Neural cell (in vitro differentiated cells): ENCODE measurements around the gene CAPN14. TPM values are rescaled to one million over a fixed set of nuclear protein-coding genes. Genes with fewer than 3 reads are reported as not detected.

Experiments used
- H2AFZ ChIP-seq: fragments of 200-600, 300-800 bp; sonication (generic), shearing (Covaris generic); 2 replicates; pipeline ENCODE4 v1.6.0; 2014; ENCODE audit warnings: low read depth, mild to moderate bottlenecking, antibody characterized with exemption, low read length, moderate library complexity
- H3F3A ChIP-seq: fragments of 200-600 bp; shearing (Covaris generic); 2 replicates; pipeline ENCODE4 v1.6.1; 2016; ENCODE audit warnings: mild to moderate bottlenecking, moderate library complexity, mixed read lengths, antibody characterized with exemption, low read length; ENCODE audit not compliant: insufficient read depth, poor library complexity, severe bottlenecking
- H3K27ac ChIP-seq: fragments of 200-600, 300-800 bp; sonication (generic), shearing (Covaris generic); 2 replicates; pipeline ENCODE4 v1.5.1; 2014; ENCODE audit warnings: mild to moderate bottlenecking, low read length, moderate library complexity
- H3K27me3 ChIP-seq: fragments of 300-800, 200-600 bp; sonication (generic), shearing (Covaris generic); 2 replicates; pipeline ENCODE4 v1.6.0; 2014; ENCODE audit warnings: mild to moderate bottlenecking, low read depth, low read length, moderate library complexity; ENCODE audit not compliant: insufficient read depth
- H3K36me3 ChIP-seq: fragments of 300-800, 200-600 bp; sonication (generic), shearing (Covaris generic); 2 replicates; pipeline ENCODE4 v1.5.1; 2014; ENCODE audit warnings: mild to moderate bottlenecking, antibody characterized with exemption, low read length, moderate library complexity; ENCODE audit not compliant: insufficient read depth
- H3K4me2 ChIP-seq: fragments of 300-800, 200-600 bp; sonication (generic), shearing (Covaris generic); 2 replicates; pipeline ENCODE4 v1.6.0; 2014; ENCODE audit warnings: mild to moderate bottlenecking, low read length
- H3K4me3 ChIP-seq: fragments of 300-800, 200-600 bp; sonication (generic), shearing (Covaris generic); 2 replicates; pipeline ENCODE4 v1.5.1; 2014; ENCODE audit warnings: mild to moderate bottlenecking, low read length, moderate library complexity
- H3K79me2 ChIP-seq: fragments of 200-600 bp; shearing (Covaris generic); replicated peaks from 2 replicates; pipeline ENCODE4 v1.6.0; 2014; ENCODE audit warnings: mild to moderate bottlenecking, low read length, moderate library complexity; ENCODE audit not compliant: insufficient read depth
- H3K9ac ChIP-seq: fragments of 300-800, 200-600 bp; sonication (generic), shearing (Covaris generic); 2 replicates; pipeline ENCODE4 v1.6.1; 2016; ENCODE audit warnings: mild to moderate bottlenecking, low read length, mixed read lengths
- H3K9me2 ChIP-seq: fragments of 200-600 bp; shearing (Covaris generic); 2 replicates; pipeline ENCODE4 v1.6.1; 2016; ENCODE audit warnings: mild to moderate bottlenecking, low read length, mixed read lengths; ENCODE audit not compliant: insufficient read depth
- H3K9me3 ChIP-seq: fragments of 200-600, 300-800 bp; sonication (generic), shearing (Covaris generic); 2 replicates; pipeline ENCODE4 v1.6.1; 2016; ENCODE audit warnings: mild to moderate bottlenecking, mixed run types, low read length, moderate library complexity, mixed read lengths
- H4K20me1 ChIP-seq: fragments of 200-600 bp; shearing (Covaris generic); 2 replicates; pipeline ENCODE4 v1.6.1; 2016; ENCODE audit warnings: mild to moderate bottlenecking, mixed run types; ENCODE audit not compliant: insufficient read depth
- CTCF ChIP-seq: fragments of 450-650 bp; IDR thresholded peaks from 2 replicates; pipeline ENCODE4 v1.5.1; 2014; ENCODE audit warnings: antibody characterized with exemption, mild to moderate bottlenecking, moderate library complexity; ENCODE audit not compliant: poor library complexity, severe bottlenecking
- EP300 ChIP-seq: fragments of 450-650 bp; conservative IDR thresholded peaks from 2 replicates; pipeline ENCODE4 v1.6.1; 2014; ENCODE audit warnings: antibody characterized with exemption, mild to moderate bottlenecking, moderate library complexity; ENCODE audit not compliant: poor library complexity, severe bottlenecking
- EZH2 ChIP-seq: fragments of 200-600, 300-800 bp; shearing (Covaris generic), sonication (generic); IDR thresholded peaks from 2 replicates; pipeline ENCODE4 v1.6.1; 2014; ENCODE audit warnings: antibody characterized with exemption, low read length, borderline replicate concordance, mild to moderate bottlenecking; ENCODE audit not compliant: insufficient read depth, poor library complexity, severe bottlenecking
- MXI1 ChIP-seq: fragments of 450-650 bp; conservative IDR thresholded peaks from 2 replicates; pipeline ENCODE4 v1.6.1; 2014; ENCODE audit warnings: antibody characterized with exemption, mild to moderate bottlenecking; ENCODE audit not compliant: poor library complexity, severe bottlenecking
- POLR2AphosphoS5 ChIP-seq: IDR thresholded peaks from 2 replicates; pipeline ENCODE4 v1.6.1; 2012
- RAD21 ChIP-seq: fragments of 450-650 bp; conservative IDR thresholded peaks from 2 replicates; pipeline ENCODE4 v1.6.1; 2014; ENCODE audit warnings: antibody characterized with exemption, mild to moderate bottlenecking, moderate library complexity
- REST ChIP-seq: IDR thresholded peaks from 2 replicates; pipeline ENCODE4 v1.6.1; 2012; ENCODE audit warnings: borderline replicate concordance
- SMC3 ChIP-seq: fragments of 450-650 bp; conservative IDR thresholded peaks from 2 replicates; pipeline ENCODE4 v1.6.1; 2014; ENCODE audit warnings: antibody characterized with exemption, mild to moderate bottlenecking, moderate library complexity; ENCODE audit not compliant: poor library complexity
- TAF1 ChIP-seq: IDR thresholded peaks from 2 replicates; pipeline ENCODE4 v1.6.1; 2012; ENCODE audit warnings: low read depth
- polyA plus RNA-seq: library from polyadenylated mRNA; depleted of rRNA; stranded (reverse); fragments of >200 nt; gene quantifications from 2 replicates; pipeline ENCODE4 v1.2.3, GENCODE V29; 2014

CAPN14 gene
- polyA plus RNA-seq, 1 donor from 2014 or later = 2.1 TPM

- no peaks in the 10 kb centered on the region for H3K9me3 ChIP-seq
- TF ChIP-seq REST = no peak
- TF ChIP-seq POLR2AphosphoS5 = no peak
- no peak for TF ChIP-seq MXI1
- TF ChIP-seq EP300 = no peak
- TF ChIP-seq SMC3 = no peak
- H3K4me2 ChIP-seq = no peak overlapping the region
- no peak overlapping the region for H3K27ac ChIP-seq
- no peak overlapping the region for H3K4me3 ChIP-seq
- no peaks in the 10 kb centered on the region for H3K36me3 ChIP-seq
- H4K20me1 ChIP-seq = no peaks in the 10 kb centered on the region
- H3K9ac ChIP-seq = no peak overlapping the region
- H2AFZ ChIP-seq = no peak overlapping the region
- H3K9me2 ChIP-seq = no peaks in the 10 kb centered on the region
- no peaks in the 10 kb centered on the region for H3F3A ChIP-seq
- no peaks in the 10 kb centered on the region for H3K27me3 ChIP-seq
- H3K79me2 ChIP-seq = no peaks in the 10 kb centered on the region
Measured at GRCh38 chr2:31228717-31229116, 11.4 kb upstream of the CAPN14 start.

GRCh38 chr2:31227711-31228125 lies 10.4 kb upstream of the CAPN14 start:
- no peak overlapping the region for H2AFZ ChIP-seq
- no peaks in the 10 kb centered on the region for H3K9me2 ChIP-seq
- H3K27me3 ChIP-seq = no peaks in the 10 kb centered on the region
- no peaks in the 10 kb centered on the region for H3F3A ChIP-seq
- H3K27ac ChIP-seq = no peak overlapping the region
- no peaks in the 10 kb centered on the region for H4K20me1 ChIP-seq
- no peaks in the 10 kb centered on the region for H3K79me2 ChIP-seq
- no peaks in the 10 kb centered on the region for H3K9me3 ChIP-seq
- no peak overlapping the region for H3K4me3 ChIP-seq
- no peak overlapping the region for H3K9ac ChIP-seq
- TF ChIP-seq EP300 (no peak), SMC3 (no peak), CTCF (no peak), POLR2AphosphoS5 (no peak), RAD21 (no peak), MXI1 (no peak), EZH2 (no peak), REST (no peak), TAF1 (no peak)
- H3K4me2 ChIP-seq = no peak overlapping the region
- H3K36me3 ChIP-seq = no peaks in the 10 kb centered on the region
